Activated CD8-positive, alpha-beta memory T cell treated with anti-CD3 and anti-CD28 coated beads, Interleukin-2, amount 50 U/mL, for 48 hours (primary cell): ENCODE results near the gene DGKI.

Experiments used
- DNase-seq: peaks from one replicate; pipeline ENCODE4 v3.0.0-alpha.2; 2020

The DGKI gene

DNA sequence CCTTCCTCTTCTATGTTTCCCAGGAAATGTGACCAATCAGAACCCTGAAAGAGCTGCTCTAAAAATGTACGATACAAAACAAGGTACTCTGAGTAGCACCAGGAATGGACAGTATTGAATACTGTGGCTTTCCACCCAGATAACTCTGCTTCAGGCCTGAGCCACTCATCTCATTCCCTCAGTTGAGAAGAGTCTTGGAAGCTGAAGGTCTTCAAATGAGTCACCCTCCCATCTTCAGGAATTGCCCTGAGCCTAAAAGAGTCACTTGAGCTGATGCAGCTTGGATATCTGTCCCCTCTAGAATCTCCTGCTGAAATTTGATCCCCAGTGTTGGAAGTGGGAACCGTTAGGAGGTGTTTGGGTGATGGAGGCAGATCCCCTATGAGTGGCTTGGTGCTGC is 210.4 kb downstream of the DGKI start:
- DNase-seq, result no peak

DNA sequence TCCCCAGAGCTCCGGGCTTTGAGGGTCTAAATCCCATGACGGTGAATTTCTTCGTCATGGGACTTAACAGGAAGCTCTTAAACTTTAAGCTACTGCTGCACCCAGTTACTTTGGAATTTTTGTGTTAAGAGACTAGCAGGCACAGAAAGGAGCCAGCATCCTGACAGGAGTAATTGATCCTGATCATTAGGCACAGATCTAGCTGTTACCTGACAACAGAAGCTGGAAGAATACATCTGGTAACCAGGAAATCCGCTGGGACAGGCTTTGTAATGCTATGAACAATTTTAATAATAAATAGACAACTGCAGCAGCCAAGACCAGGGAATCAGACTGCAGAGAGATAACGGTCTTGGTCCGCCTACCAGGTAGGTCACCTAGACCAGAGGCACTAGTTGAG is 210.9 kb downstream of the DGKI start:
- DNase-seq, result no peak

DNA sequence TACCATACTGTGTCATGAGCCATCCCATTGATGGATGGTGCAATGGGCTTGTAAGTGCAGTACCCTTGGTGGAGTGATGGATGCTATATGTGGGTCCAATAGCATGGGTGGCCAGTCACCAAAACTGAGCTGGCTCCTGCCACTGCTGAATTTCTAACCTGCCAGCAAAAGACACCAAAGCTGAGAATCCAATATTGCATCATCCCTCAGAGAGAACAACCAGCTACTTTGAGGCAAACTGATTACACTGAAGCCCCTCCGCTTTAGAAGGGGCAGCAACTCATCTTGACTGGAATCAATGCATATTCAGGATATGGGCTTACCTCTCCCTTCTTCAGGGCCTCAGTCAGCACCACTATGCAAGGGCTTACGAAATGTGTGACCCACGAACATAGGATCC is 211.6 kb downstream of the DGKI start:
- DNase-seq, result no peak

DNA sequence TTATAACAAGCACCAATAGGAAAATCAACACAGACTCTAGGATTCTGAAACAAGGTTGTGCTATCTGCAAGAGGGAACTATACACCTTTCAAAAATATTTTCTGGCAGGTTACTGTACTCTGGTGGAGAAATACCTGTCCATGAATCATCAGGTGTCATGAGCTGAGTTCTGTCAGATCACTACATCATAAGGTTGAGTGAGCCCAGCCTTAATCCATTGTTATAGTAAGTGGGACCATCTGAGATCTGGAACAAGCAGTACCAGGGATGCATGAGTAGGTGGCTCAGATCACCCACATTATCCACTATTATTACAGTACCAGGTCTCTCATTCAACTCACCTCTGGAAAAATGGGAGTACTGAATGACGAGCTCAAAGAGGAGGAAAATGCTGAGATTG is 212.4 kb downstream of the DGKI start:
- DNase-seq, result no peak

DNA sequence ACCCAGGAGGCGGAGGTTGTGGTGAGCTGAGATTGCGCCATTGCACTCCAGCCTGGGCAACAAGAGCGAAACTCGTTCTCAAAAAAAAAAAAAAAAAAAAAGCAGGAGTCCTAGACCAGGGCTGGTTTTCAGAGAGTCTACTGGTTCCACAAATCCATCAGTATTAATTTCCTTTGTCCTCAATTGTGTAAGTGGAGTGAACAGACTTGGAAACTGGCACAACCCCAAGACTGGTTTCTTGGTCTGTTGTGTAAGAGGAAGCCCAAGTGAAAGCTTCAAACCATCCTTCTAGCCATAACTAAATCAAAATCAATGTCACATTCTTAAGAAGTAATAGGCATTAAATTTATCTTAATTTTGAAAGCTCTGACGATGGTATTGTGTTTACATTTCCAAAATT is 213.6 kb downstream of the DGKI start:
- DNase-seq, result no peak

DNA sequence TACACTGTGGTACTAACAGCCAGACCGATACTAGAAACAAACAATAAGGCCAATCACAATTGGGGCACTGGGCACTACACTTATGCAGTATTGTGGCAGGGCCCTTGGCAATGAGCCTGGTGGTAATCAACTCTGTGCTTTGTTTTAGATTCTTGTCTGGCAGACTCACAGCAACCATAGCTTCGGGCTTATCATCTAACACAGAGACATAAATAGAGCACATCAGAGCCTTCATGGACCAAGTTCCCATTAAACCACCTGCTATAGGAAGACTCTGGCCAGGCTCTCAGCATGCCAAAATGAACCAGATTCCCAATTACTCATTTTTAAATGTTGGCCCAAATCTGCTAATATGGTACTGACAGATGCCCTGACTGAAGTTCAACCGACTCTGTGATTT is 218.6 kb downstream of the DGKI start:
- no peak for DNase-seq

DNA sequence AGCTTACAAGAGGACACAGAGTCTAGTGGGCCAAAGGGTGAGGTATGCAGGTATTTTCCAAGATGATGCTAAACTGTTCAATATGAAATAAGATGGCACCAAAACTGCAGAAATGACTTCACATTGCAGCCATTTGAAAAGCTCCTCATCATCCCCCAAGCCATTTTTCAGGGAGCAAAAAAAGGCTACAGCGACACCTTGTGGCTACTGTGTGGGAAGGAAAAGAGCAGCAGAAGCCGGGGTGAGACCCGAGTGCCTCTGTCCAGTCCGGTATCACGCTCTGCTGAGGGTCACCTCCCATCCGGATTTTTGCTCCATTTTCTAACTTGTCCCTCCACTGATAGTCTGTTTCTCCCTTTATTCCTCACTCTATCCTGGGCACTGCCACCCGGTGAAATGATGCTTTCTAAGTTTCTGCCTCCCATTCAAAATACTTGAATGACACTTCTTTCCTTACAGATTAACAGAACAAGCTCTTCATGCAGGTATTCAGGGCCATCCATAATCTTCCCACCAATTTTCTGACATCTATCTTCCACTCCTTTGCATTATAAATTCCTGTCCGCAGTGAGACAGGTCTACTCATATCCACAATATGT is 220.2 kb downstream of the DGKI start:
- DNase-seq, result peak; percentile 72

DNA sequence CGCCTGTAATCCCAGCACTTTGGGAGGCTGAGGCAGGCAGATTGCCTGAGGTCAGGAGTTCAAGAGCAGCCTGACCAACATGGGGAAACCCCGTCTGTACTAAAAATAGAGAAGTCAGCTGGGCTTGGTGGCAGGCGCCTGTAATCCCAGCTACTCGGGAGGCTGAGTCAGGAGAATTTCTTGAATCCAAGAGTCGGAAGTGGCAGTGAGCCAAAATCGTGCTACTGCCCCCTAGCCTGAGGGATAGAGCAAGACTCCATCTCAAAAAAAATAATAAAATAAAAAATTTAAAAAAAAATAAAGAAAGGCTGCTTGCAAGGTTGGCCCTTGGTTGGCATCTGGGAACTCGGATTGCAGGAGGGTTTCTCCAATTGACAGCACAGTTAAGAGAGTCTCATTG is 221.6 kb downstream of the DGKI start:
- no peak for DNase-seq

DNA sequence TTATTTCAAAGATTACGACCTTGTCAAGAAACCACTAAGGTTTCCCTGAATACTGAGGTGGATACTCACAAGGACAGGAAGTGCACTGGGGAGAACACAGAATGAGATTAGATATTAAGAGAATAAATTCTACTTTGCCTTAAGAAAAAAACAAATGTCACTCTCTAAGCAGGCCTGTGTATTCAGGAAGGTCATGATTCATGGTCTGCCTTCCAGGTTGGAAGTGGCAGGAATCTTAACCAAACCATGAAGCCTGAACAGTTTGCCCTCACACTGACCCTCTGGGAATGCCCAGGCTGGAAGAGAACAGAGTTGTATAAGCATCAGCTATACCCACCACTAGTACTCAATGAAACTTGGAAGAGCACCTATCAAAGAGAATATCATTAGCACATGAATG is 227.6 kb downstream of the DGKI start:
- no peak for DNase-seq

DNA sequence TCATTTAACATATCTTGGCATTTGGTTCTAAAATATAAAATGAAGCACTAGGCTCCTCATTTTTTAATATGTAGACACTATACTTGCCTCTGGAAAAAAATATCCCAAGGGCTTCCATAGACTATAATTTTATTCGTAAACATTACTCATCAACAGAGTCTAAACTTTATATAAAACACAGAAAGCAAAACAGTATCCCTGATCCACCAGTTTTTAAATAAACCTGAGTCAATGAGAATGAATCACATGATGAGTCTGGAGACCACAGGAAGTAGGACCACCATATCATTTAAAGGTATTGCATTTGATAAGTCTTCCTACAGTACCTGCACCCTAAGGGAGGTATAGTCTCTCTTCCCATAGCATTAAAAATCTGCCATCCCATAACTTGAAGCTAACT is 228.0 kb downstream of the DGKI start:
- DNase-seq, result no peak

DNA sequence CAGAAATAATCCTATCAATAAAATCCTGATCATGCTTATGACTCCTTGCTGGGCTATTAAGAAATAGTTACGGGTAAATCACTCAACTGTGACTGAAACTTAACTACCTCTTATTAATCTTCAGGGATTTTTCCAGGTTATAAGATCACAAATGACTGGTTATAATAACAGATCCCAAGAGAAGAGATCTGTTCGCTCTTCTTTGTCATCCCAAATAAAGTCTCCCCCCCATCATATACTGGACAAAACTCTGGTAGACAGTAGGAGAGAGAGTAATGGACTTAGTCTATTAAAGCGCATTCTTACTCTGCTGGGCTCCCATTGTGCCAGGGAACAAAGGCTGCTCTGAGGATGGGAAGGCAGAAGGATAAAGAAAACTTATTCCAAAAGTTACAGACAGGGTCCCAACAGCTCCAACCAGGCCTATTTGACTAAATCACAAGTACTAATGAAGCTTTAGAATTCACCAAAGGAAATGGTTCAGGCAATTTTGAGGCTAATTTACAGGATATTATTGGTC is 233.7 kb downstream of the DGKI start:
- no peak for DNase-seq

DNA sequence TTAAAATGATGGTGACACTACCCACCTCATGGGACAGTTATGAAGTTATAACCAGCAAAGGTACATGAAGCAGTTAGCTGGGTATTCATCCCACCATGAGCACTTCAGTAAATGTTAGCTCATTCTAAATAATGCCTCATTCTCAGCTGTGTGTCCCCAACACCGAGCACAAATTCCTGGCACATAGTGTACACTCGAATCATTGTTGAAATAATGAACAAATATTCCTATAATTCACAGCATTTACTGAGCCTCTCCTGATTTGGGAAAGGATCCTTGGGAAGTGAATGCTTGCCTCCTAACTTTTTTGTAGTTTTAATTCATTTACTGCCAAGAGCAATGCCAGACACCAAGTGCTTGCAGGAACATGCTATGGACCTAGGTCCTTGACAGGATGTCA is 235.2 kb downstream of the DGKI start:
- no peak for DNase-seq

DNA sequence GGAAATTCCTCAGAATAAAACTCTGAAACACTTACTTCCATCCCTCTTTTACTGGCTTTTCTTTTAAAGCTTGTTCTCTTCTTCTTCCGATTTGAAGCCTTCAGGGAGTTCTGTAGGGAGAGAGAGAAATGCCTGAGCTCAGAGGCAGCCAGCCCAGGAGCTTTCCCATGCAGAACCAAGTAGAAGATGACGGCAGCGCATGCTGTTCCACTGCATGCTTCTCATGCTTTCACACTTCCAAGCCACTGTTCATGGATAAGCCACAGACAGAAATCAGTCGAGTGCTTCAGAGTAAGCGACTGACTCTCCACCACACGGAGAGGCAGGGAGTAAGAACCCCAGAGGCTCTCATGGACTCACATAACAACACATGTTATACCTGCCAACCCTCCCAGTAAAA is 237.3 kb downstream of the DGKI start:
- no peak for DNase-seq

DNA sequence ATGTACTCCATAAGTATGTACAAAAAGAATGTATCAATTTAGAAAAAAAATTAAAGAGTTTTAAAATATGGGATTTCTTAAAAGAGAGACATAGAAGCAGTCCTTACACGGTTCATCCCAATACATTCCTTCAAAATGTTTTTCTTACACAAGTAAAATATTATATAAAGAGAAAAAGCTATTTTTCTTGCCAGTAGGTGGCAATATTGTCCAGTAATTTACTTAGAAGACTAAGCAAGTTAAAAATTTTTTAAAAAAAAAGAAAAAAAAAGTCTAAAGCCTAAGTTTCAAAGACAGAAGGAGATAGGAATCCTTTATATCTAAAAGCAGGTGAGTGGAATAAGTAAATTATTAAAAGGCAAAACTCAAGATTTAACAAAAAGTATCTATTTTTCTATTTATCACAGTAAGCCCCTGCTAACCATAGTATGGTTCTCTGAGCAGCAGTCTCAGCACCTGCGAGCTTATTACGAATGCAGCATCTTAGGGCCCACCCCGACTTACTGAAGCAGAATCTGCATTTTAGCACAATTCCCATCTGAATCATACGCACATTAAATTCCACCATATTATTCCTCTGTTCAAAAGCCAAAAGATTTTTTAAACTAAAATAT is 240.6 kb downstream of the DGKI start:
- DNase-seq, result no peak

DNA sequence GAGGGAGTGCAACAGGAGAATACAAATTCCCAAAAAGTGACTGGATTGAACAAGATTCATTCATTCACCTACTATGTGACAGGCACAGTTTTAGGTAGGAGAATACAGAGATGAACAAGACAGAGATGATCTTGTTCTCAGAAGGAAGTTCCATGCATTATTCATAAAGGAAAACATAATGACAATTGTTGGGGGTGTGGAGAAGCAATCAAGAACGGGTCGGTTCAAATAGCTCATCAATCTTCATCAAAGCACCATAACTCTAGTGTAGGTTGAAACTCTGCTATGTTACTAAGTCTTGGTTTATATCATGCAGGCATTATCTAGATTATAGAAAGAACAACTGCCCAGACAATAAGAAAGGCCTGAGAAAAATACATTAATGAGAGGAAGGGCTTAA is 243.7 kb downstream of the DGKI start:
- no peak for DNase-seq

DNA sequence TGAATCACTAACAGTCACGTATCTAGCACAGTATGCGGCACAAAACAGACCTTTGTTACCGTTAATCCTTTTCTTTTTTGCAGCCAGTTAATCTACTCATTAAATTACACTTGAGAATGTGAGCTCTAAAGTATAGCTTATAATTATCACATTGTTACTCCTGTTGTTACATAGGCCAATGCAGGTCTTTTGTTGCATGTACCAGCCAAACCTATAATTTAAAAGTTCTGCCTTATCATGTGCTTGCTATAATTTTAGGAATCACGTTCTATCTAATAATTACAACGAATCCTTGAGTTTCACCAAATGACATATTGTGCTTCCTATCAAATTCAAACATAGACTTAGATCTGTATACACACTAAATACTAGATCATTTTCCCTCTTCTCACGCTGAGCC is 245.1 kb downstream of the DGKI start:
- no peak for DNase-seq

DNA sequence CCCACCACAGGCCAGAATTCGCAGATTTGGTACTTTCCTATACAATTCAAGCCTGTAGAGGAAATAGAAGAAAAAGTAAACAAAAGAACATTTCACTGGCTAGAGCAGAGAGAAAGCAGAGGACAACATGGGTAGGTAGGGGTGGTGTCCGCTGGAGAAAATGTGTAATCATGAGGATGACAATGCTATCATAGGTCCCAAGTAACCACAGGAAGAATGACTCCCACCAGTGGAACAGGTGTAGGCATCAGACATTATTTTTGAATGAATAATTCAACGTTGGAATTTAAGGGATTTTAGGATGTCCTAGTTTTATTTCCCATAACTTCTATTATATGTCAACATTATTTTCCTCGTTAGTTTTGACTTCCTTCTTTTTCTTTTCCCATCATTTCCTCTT is 248.9 kb downstream of the DGKI start:
- DNase-seq, result no peak

DNA sequence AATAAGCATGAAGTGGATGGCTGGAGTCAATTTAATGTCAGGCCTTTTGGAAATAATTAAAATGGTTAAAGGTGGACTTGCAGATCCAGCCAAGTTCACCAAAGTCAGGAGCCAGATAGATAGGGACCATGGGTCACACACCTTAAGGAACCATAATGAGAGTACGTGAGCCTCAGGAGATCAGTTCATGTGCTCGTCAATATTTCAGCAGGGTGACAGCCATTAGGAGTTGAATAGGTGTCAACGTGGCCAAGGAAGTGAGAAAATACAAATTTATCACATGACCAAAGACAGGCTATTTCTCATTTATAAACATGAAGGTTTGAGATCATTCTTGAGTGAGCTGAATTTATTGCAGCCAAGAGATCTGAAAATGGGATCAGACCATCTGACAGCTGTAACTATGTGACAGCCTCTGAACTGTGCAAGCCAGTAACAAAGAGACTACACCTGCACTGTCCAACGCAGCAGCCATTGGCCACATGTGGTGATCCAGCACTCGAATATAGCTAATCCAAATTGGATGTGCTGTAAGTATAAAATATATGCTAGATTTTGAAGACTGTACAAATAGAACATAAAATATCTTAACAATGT is 253.6 kb downstream of the DGKI start:
- no peak for DNase-seq

DNA sequence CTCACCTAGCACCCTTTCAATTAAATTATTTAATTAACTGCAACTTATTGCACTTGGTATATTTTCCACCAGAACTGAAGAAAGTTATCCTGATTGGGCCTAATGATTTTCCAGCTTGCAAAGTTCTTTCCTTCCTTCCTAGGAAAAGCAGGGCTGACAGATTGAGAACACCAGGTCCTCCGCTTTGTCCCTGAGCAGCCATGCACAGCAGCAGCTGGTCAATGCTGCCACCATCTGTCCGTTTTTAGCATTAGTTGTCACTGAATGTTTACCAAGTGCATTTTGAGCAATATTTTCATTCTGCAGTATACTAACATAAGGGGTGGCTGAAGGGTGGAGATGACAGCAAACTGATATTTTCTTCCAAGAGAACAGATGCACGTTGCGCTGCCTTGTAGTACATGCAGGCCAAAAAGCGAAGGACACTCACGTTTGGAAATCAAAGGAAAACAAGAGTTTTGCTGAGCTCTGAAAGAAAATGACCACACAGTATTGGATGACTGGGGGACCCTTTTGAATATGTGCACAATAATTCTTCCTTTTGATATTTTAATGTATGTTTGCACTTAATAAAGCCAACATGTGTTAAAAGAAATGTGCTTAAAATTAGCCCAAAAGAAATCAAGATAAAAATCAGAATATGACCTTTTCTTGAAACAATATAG is 254.4 kb downstream of the DGKI start:
- DNase-seq, result no peak

DNA sequence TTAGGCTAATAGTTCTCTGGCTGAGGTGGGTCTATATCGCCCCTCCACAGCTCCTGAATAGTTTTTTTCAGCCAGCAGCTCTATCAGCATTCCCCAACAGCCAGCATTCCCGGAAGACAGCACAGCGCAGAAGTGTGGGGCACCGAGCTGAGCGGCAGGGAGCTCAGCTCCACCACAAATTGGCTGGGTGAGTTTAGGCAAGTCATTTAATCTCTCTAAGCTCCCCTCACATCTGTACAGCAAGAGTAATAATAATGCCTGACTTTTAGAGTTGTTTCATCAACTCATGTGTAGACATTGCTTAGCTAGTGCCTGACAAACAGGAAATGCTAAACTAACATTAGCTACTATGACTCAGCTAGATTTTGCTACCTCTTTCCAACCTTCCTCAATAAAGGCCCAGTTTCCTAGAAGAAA is 255.3 kb downstream of the DGKI start:
- no peak for DNase-seq

DNA sequence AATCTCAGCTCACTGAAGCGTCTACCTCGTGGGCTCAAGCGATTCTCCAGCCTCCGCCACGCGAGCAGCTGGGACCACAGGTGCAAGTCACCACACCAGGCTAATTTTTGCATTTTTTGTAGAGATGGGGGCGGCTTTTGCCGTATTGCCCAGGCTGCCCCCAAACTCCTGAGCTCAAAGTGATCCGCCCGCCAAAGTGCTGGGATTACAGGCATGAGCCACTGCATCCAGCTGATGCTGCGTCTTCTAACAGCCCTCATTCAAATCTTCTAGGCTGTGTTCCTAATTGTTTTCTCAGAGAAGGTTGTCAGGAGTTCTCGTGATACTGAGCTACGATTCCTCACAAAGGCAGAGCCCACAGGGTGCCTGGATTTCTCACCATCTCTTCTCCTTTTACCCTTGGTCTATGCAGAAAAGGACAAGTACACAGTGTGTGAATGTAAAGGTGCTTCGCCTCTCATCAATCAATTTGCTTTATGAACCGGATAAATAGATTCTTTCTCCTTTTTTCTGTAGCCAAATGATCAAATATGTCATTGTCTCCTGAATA is 255.9 kb downstream of the DGKI start:
- DNase-seq, result no peak

DNA sequence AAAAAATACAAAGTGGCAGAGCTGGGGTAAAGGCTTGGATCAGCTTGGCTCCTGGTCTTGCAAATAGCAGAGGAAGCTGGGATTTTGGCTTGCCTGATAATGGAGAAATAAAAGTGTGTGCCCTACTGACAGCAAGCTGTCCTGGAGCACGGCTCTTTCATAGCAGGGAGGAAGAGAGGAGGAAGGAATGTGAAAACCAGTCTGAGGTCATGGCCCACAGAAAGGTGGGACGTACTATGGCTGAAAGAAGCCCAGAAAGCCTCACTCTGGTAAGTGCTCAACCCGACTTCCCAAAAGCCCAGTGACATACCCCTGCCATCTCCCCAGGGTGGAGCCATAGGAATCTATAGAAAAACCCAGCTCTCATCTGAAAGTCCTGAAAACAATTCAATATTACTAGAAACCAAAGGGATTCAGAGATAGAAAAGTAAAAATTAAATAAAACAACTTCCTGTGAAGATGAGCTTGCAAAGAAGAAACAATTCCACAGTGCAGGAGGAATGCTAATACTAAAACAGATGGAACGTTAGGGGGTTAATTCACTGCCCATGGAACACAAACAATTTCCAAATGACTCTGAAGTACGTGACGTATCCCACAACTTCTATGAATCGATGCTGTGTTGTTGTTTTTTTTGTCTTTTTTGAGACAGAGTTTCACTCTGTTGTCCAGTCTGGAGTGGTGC is 256.6 kb downstream of the DGKI start:
- no peak for DNase-seq

DNA sequence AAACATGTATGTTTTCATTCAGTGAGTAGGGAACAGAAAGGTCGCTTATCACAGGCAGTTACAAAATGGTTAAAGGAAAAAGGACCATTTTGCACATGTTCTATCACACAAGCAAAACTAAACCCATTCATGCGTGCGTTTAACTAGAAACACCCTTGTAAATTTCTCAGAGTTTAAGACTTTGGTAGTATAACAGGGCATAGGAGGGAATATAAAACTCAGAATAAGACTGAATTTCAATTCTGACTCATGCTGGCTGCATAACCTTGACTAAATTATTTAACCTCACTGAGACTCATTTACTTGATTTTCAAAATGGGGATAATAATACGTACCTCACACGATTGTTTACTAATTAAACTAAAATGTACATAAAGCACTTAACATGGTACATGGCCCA is 259.4 kb downstream of the DGKI start:
- DNase-seq, result no peak
